HepG2 (cell line): ENCODE results near the gene LTB4R. TPM values are rescaled to one million over a fixed set of nuclear protein-coding genes. Genes with fewer than 3 reads are reported as not detected.

Experiments
- RNF2 ChIP-seq: fragments of 450-650 bp; conservative IDR thresholded peaks from 2 replicates; pipeline ENCODE4 v1.6.1; 2016; ENCODE audit warnings: low read depth
- RXRB ChIP-seq: IDR thresholded peaks from 2 replicates; pipeline ENCODE4 v1.6.1; 2016; ENCODE audit warnings: borderline replicate concordance, missing genetic modification reagents, missing compliant biosample characterization
- SMAD9 ChIP-seq: sonication (generic); formaldehyde crosslinking; IDR thresholded peaks from 2 replicates; pipeline ENCODE4 v1.5.1; 2020; ENCODE audit warnings: mild to moderate bottlenecking, missing genetic modification reagents
- SNAPC4 ChIP-seq: sonication (generic); formaldehyde crosslinking; IDR thresholded peaks from 2 replicates; pipeline ENCODE4 v1.4.0; 2020; ENCODE audit warnings: mild to moderate bottlenecking, missing genetic modification reagents
- YEATS4 ChIP-seq: sonication (generic); formaldehyde crosslinking; IDR thresholded peaks from 2 replicates; pipeline ENCODE4 v1.4.0; 2020; ENCODE audit warnings: missing genetic modification reagents, borderline replicate concordance
- ZBTB33 ChIP-seq: sonication (generic); formaldehyde crosslinking; IDR thresholded peaks from 2 replicates; pipeline ENCODE4 v1.4.0; 2020; ENCODE audit warnings: missing genetic modification reagents
- ZBTB40 ChIP-seq, 2 experiments: fragments of 450-650 bp in 1 of 2; sonication (generic) in 1 of 2; formaldehyde crosslinking in 1 of 2; IDR thresholded peaks; 2 replicates each; pipeline versions ENCODE4 v1.6.1 to v1.8.0; 2016 to 2022; ENCODE audit warnings: antibody characterized with exemption in 1 of 2, mild to moderate bottlenecking in 1 of 2, missing genetic modification reagents in 1 of 2
- ZBTB44 ChIP-seq: sonication (generic); formaldehyde crosslinking; IDR thresholded peaks from 2 replicates; pipeline ENCODE4 v1.4.0; 2020; ENCODE audit warnings: missing genetic modification reagents
- polyA plus RNA-seq, 8 experiments: library from polyadenylated mRNA; depleted of rRNA in 3 of 8; stranded (reverse) in 7 of 8; unstranded in 1 of 8; fragments of >200 nt; fragmentation: Illumina TruSeq in 4 of 8; extraction: Trizol in 4 of 8; gene quantifications; 2 replicates each; pipeline versions ENCODE4 v1.2.1 to v1.2.3, GENCODE V29; 2011 to 2016; ENCODE audit warnings: low read depth in 4 of 8, missing spikeins in 1 of 8, mixed read lengths in 1 of 8; ENCODE audit not compliant: insufficient read depth in 1 of 8
- total RNA-seq, 5 experiments: library from RNA; depleted of rRNA; stranded (reverse); fragments of >200 nt; fragmentation: Illumina TruSeq; extraction: Trizol; gene quantifications; 2 replicates each; pipeline ENCODE4 v1.2.3, GENCODE V29; 2016; ENCODE audit warnings: low read depth in 1 of 5

Gene LTB4R
- total and polyA plus RNA-seq, 2 of the 13 experiments (the other 11 are each of a cell fraction or from before 2014, with no cell fraction given): 3.2 to 8.2 TPM

- TF ChIP-seq ZBTB40 (IDR thresholded peaks at IDR 0.05) (no peak), ZBTB40 (CRISPR knock-in tag; IDR thresholded peaks at IDR 0.05) (peak; percentile 83), SNAPC4 (CRISPR knock-in tag) (peak; percentile 95), SMAD9 (CRISPR knock-in tag) (peak; percentile 81; the same call in 1 of the 2 replicates), RNF2 (peak; percentile 72), ZBTB33 (CRISPR knock-in tag) (peak; percentile 64; the same call in 1 of the 2 replicates), YEATS4 (CRISPR knock-in tag) (peak; percentile 99), ZBTB44 (no peak), RXRB (CRISPR knock-in tag) (peak; percentile 84)
Measured at GRCh38 chr14:24299255-24300191, 11.8 kb upstream of the LTB4R start, which contains the start of the genes DHRS1 and NOP9 (continued).
